Measurements from ENCODE around the gene KLHL7.
"Not testable (repeated sequence)": the region's sequence is repeated elsewhere in the genome, so short reads cannot be mapped to it uniquely, and the experiment has no call there.

Gene KLHL7

GRCh38 chr7:23167691-23168090 is 62.1 kb downstream of the KLHL7 start:
- no peak for DNase-seq

GRCh38 chr7:23168111-23168885 is 62.7 kb downstream of the KLHL7 start:
- in situ Hi-C loops (cut with MboI; ENCODE audit: low pct_unique_long_range_greater_than_20kb, low sequenced_read_pairs), result no loop called here
- DNase-seq, result no peak

More at GRCh38 chr7:23167691-23168090, 62.1 kb downstream of the KLHL7 start:
- in situ Hi-C loops (cut with MboI; ENCODE audit: low pct_unique_long_range_greater_than_20kb, low sequenced_read_pairs), result no loop called here

GRCh38 chr7:23175938-23176337 is 70.4 kb downstream of the KLHL7 start:
- DNase-seq, result peak; percentile 61

GRCh38 chr7:23181684-23182553 is 76.3 kb downstream of the KLHL7 start, which contains the start of gene NUP42:
Gene NUP42 (plus strand): TSS chr7:23182048. CDS start chr7:23182086, 38 bp downstream.
- in situ Hi-C loops (cut with MboI; ENCODE audit: low pct_unique_long_range_greater_than_20kb, low sequenced_read_pairs), result no loop called here
- peak; percentile 99 for DNase-seq

More at GRCh38 chr7:23175938-23176337, 70.4 kb downstream of the KLHL7 start:
- in situ Hi-C loops (cut with MboI; ENCODE audit: low pct_unique_long_range_greater_than_20kb, low sequenced_read_pairs), result no loop called here

- in situ Hi-C loops (cut with MboI; ENCODE audit: low pct_unique_long_range_greater_than_20kb, low sequenced_read_pairs), result no loop called here
- peak; percentile 57 for DNase-seq
These were observed 77.9 kb downstream of the KLHL7 start for GRCh38 chr7:23183279-23184012.

- in situ Hi-C loops (cut with MboI; ENCODE audit: low pct_unique_long_range_greater_than_20kb, low sequenced_read_pairs), result no loop called here
- DNase-seq, result no peak
These were observed 78.7 kb downstream of the KLHL7 start for GRCh38 chr7:23184291-23184690.

- peak; percentile 66 for DNase-seq
- in situ Hi-C loops (cut with MboI; ENCODE audit: low pct_unique_long_range_greater_than_20kb, low sequenced_read_pairs), result no loop called here
These were observed 79.2 kb downstream of the KLHL7 start for GRCh38 chr7:23184709-23185359.

GRCh38 chr7:23185980-23186379 is 80.4 kb downstream of the KLHL7 start:
- in situ Hi-C loops (cut with MboI; ENCODE audit: low pct_unique_long_range_greater_than_20kb, low sequenced_read_pairs), result no loop called here

GRCh38 chr7:23191022-23191421 is 85.4 kb downstream of the KLHL7 start:
- in situ Hi-C loops (cut with MboI; ENCODE audit: low pct_unique_long_range_greater_than_20kb, low sequenced_read_pairs), result no loop called here
- DNase-seq, result no peak

More at GRCh38 chr7:23185980-23186379, 80.4 kb downstream of the KLHL7 start:
- no peak for DNase-seq

- in situ Hi-C loops (cut with MboI; ENCODE audit: low pct_unique_long_range_greater_than_20kb, low sequenced_read_pairs); DNase-seq: not testable (repeated sequence)
These were observed 88.2 kb downstream of the KLHL7 start for GRCh38 chr7:23193650-23194227.

- in situ Hi-C loops (cut with MboI; ENCODE audit: low pct_unique_long_range_greater_than_20kb, low sequenced_read_pairs), result no loop called here
These were observed 90.7 kb downstream of the KLHL7 start for GRCh38 chr7:23196306-23196705.

GRCh38 chr7:23197745-23198144 is 92.2 kb downstream of the KLHL7 start:
- DNase-seq; in situ Hi-C loops (cut with MboI; ENCODE audit: low pct_unique_long_range_greater_than_20kb, low sequenced_read_pairs): not testable (repeated sequence)

More at GRCh38 chr7:23196306-23196705, 90.7 kb downstream of the KLHL7 start:
- DNase-seq, result no peak

- in situ Hi-C loops (cut with MboI; ENCODE audit: low pct_unique_long_range_greater_than_20kb, low sequenced_read_pairs), result no loop called here
- DNase-seq, result no peak
These were observed 94.7 kb downstream of the KLHL7 start for GRCh38 chr7:23200331-23200730.

GRCh38 chr7:23204241-23204640 is 98.7 kb downstream of the KLHL7 start:
- in situ Hi-C loops (cut with MboI; ENCODE audit: low pct_unique_long_range_greater_than_20kb, low sequenced_read_pairs), result no loop called here
- DNase-seq, result no peak

- DNase-seq, result no peak
- in situ Hi-C loops (cut with MboI; ENCODE audit: low pct_unique_long_range_greater_than_20kb, low sequenced_read_pairs), result no loop called here
These were observed 100.0 kb downstream of the KLHL7 start for GRCh38 chr7:23205577-23205908.

GRCh38 chr7:23205909-23206767 is 100.6 kb downstream of the KLHL7 start:
- in situ Hi-C loops (cut with MboI; ENCODE audit: low pct_unique_long_range_greater_than_20kb, low sequenced_read_pairs), result no loop called here
- DNase-seq, result no peak

- no peak for DNase-seq
- in situ Hi-C loops (cut with MboI; ENCODE audit: low pct_unique_long_range_greater_than_20kb, low sequenced_read_pairs), result no loop called here
These were observed 101.4 kb downstream of the KLHL7 start for GRCh38 chr7:23207021-23207420.

- in situ Hi-C loops (cut with MboI; ENCODE audit: low pct_unique_long_range_greater_than_20kb, low sequenced_read_pairs), result no loop called here
- no peak for DNase-seq
These were observed 102.3 kb downstream of the KLHL7 start for GRCh38 chr7:23207884-23208283.
